ENCODE data around the gene CNTNAP2.

Gene CNTNAP2

DNA sequence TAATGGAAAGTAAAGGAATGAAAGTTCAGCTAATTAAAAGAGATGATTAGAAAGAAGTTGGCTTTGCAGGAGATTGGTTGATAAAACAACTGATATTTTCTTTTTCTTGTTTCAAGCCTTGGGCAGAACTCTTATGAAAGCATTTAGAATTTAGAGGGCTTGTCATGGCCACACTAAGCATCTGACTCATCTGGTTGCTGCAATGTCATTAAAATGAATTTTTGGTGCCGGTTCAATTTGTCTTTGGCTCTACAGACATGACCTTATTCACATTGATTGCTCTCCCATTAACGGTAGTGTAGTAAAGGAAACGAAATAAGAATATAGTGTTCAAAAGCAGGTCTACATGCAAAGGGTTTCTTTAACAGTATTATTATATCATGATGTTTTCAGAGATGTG is 1461.6 kb downstream of the CNTNAP2 start:
- Histone ChIP-seq H3K27me3 (ENCODE audit: insufficient read depth, low read length, poor library complexity) (no peaks in the 10 kb centered on the region), H2AFZ (ENCODE audit: low read depth, low read length) (no peak overlapping the region), H3K36me3 (ENCODE audit: insufficient read depth, low read length) (no peaks in the 10 kb centered on the region), H3K4me1 (ENCODE audit: insufficient read depth, low read length) (no peaks in the 10 kb centered on the region), H3K9ac (ENCODE audit: low read depth, low read length) (no peak overlapping the region), H3K9me3 (ENCODE audit: insufficient read depth, low read length, severe bottlenecking) (no peaks in the 10 kb centered on the region), H3K4me2 (ENCODE audit: insufficient read depth, low read length) (no peak overlapping the region), H3K4me3 (ENCODE audit: low read depth in 1 of 2, low read length in 2 of 2) (no peak overlapping the region), H3K27ac (ENCODE audit: low read length) (no peak overlapping the region), H3K79me2 (ENCODE audit: insufficient read depth, low read length) (no peaks in the 10 kb centered on the region), H4K20me1 (ENCODE audit: insufficient read depth, low read length) (no peaks in the 10 kb centered on the region)
- no peak for TF ChIP-seq EZH2 (IDR thresholded peaks at IDR 0.05; ENCODE audit: borderline replicate concordance, low read depth, low read length, severe bottlenecking)
- TF ChIP-seq, protein P1, sequence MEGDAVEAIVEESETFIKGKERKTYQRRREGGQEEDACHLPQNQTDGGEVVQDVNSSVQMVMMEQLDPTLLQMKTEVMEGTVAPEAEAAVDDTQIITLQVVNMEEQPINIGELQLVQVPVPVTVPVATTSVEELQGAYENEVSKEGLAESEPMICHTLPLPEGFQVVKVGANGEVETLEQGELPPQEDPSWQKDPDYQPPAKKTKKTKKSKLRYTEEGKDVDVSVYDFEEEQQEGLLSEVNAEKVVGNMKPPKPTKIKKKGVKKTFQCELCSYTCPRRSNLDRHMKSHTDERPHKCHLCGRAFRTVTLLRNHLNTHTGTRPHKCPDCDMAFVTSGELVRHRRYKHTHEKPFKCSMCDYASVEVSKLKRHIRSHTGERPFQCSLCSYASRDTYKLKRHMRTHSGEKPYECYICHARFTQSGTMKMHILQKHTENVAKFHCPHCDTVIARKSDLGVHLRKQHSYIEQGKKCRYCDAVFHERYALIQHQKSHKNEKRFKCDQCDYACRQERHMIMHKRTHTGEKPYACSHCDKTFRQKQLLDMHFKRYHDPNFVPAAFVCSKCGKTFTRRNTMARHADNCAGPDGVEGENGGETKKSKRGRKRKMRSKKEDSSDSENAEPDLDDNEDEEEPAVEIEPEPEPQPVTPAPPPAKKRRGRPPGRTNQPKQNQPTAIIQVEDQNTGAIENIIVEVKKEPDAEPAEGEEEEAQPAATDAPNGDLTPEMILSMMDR (IDR thresholded peaks at IDR 0.05; ENCODE audit: borderline replicate concordance, extremely low read depth, low read length, poor library complexity, severe bottlenecking): no peak
- DNase-seq: no peak
- no peak for ATAC-seq (ENCODE audit: insufficient read depth, low read depth)

- no peak for ATAC-seq (ENCODE audit: insufficient read depth, low read depth)
These were observed 1462.5 kb downstream of the CNTNAP2 start for GRCh38 chr7:147579148-147579547.

GRCh38 chr7:147584771-147585193 is 1468.2 kb downstream of the CNTNAP2 start:
- Histone ChIP-seq H3K9ac (ENCODE audit: low read depth, low read length) (no peak overlapping the region), H2AFZ (ENCODE audit: low read depth, low read length) (no peak overlapping the region), H3K79me2 (ENCODE audit: insufficient read depth, low read length) (no peaks in the 10 kb centered on the region), H3K27me3 (ENCODE audit: insufficient read depth, low read length, poor library complexity) (no peaks in the 10 kb centered on the region), H3K4me3 (ENCODE audit: low read depth in 1 of 2, low read length in 2 of 2) (no peak overlapping the region), H3K27ac (ENCODE audit: low read length) (no peak overlapping the region), H3K4me2 (ENCODE audit: insufficient read depth, low read length) (no peak overlapping the region), H3K4me1 (ENCODE audit: insufficient read depth, low read length) (no peaks in the 10 kb centered on the region), H3K9me3 (ENCODE audit: insufficient read depth, low read length, severe bottlenecking) (no peaks in the 10 kb centered on the region), H4K20me1 (ENCODE audit: insufficient read depth, low read length) (no peaks in the 10 kb centered on the region), H3K36me3 (ENCODE audit: insufficient read depth, low read length) (no peaks in the 10 kb centered on the region)
- DNase-seq (no peak), ATAC-seq (ENCODE audit: insufficient read depth, low read depth) (no peak)
- TF ChIP-seq, protein P1 (IDR thresholded peaks at IDR 0.05; ENCODE audit: borderline replicate concordance, extremely low read depth, low read length, poor library complexity, severe bottlenecking): no peak
- no peak for TF ChIP-seq EZH2 (IDR thresholded peaks at IDR 0.05; ENCODE audit: borderline replicate concordance, low read depth, low read length, severe bottlenecking)

More at GRCh38 chr7:147579148-147579547, 1462.5 kb downstream of the CNTNAP2 start:
- H3K79me2 ChIP-seq (ENCODE audit: insufficient read depth, low read length): no peaks in the 10 kb centered on the region
- H3K9me3 ChIP-seq (ENCODE audit: insufficient read depth, low read length, severe bottlenecking): no peaks in the 10 kb centered on the region
- H3K27me3 ChIP-seq (ENCODE audit: insufficient read depth, low read length, poor library complexity): no peaks in the 10 kb centered on the region
- DNase-seq: no peak
- TF ChIP-seq, protein P1 (IDR thresholded peaks at IDR 0.05; ENCODE audit: borderline replicate concordance, extremely low read depth, low read length, poor library complexity, severe bottlenecking): no peak
- no peak for TF ChIP-seq EZH2 (IDR thresholded peaks at IDR 0.05; ENCODE audit: borderline replicate concordance, low read depth, low read length, severe bottlenecking)
- no peaks in the 10 kb centered on the region for H3K36me3 ChIP-seq (ENCODE audit: insufficient read depth, low read length)
- H3K4me2 ChIP-seq (ENCODE audit: insufficient read depth, low read length): no peak overlapping the region
- H3K9ac ChIP-seq (ENCODE audit: low read depth, low read length): no peak overlapping the region
- no peaks in the 10 kb centered on the region for H3K4me1 ChIP-seq (ENCODE audit: insufficient read depth, low read length)
- no peak overlapping the region for H2AFZ ChIP-seq (ENCODE audit: low read depth, low read length)
- H4K20me1 ChIP-seq (ENCODE audit: insufficient read depth, low read length): no peaks in the 10 kb centered on the region
- H3K27ac ChIP-seq (ENCODE audit: low read length): no peak overlapping the region
- H3K4me3 ChIP-seq (ENCODE audit: low read depth in 1 of 2, low read length in 2 of 2): no peak overlapping the region

DNA sequence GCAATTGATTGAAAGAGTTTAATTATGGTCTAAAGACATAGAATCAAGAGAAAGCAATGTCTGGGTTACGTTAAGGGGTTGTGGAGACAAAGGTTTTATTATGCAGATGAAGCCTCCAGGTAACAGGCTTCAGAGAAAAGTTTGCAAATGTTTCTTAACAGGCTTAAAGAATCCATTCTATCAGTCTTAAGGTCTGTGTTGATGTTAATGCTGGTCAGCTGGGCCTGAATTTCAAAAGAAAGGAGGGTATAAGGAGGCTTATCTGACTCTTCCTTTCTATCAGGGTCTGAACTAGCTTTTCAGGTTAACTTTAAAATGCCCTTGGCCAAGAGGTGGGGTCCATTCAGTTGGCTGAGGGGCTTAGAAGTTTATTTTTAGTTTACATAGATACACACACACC is 1469.5 kb downstream of the CNTNAP2 start:
- Histone ChIP-seq H3K27ac (ENCODE audit: low read length) (no peak overlapping the region), H3K9ac (ENCODE audit: low read depth, low read length) (no peak overlapping the region), H3K36me3 (ENCODE audit: insufficient read depth, low read length) (no peaks in the 10 kb centered on the region), H4K20me1 (ENCODE audit: insufficient read depth, low read length) (no peaks in the 10 kb centered on the region), H3K4me3 (ENCODE audit: low read depth in 1 of 2, low read length in 2 of 2) (no peak overlapping the region), H3K79me2 (ENCODE audit: insufficient read depth, low read length) (no peaks in the 10 kb centered on the region), H3K4me2 (ENCODE audit: insufficient read depth, low read length) (no peak overlapping the region), H3K9me3 (ENCODE audit: insufficient read depth, low read length, severe bottlenecking) (no peaks in the 10 kb centered on the region), H2AFZ (ENCODE audit: low read depth, low read length) (no peak overlapping the region), H3K4me1 (ENCODE audit: insufficient read depth, low read length) (no peaks in the 10 kb centered on the region), H3K27me3 (ENCODE audit: insufficient read depth, low read length, poor library complexity) (no peaks in the 10 kb centered on the region)
- TF ChIP-seq, protein P1 (IDR thresholded peaks at IDR 0.05; ENCODE audit: borderline replicate concordance, extremely low read depth, low read length, poor library complexity, severe bottlenecking): no peak
- TF ChIP-seq EZH2 (IDR thresholded peaks at IDR 0.05; ENCODE audit: borderline replicate concordance, low read depth, low read length, severe bottlenecking): no peak
- DNase-seq: no peak
- no peak for ATAC-seq (ENCODE audit: insufficient read depth, low read depth)
